Spleen (tissue), 7 donors: ENCODE results near the gene TK1.

ENCODE experiments used
- CTCF ChIP-seq, 11 experiments: fragments of 200-600 bp in 7 of 11; fragments of 450-650 bp in 4 of 11; sonication (generic) in 4 of 11; IDR thresholded peaks in 8 of 11; conservative IDR thresholded peaks in 3 of 11; 1 replicate in 7 of 11; 2 replicates in 4 of 11; pipeline versions ENCODE4 v1.4.0 to v1.8.0; 2016 to 2021; ENCODE audit warnings: antibody characterized with exemption in 11 of 11, inconsistent platforms in 4 of 11, mild to moderate bottlenecking in 1 of 11
- POLR2A ChIP-seq, 3 donors: fragments of 450-650 bp; IDR thresholded peaks; one replicate each; pipeline ENCODE4 v1.5.1; 2017; ENCODE audit warnings: antibody characterized with exemption in 3 of 3, mild to moderate bottlenecking in 1 of 3
- donor health status: DM: no; HTN: no; CAD: no; lungs with moderate emphysema.
- donor health status: DM: no; HTN: no; CAD: no.
- donor health status: DM: no; HTN: no; CAD: no.

GRCh38 chr17:78226055-78226758, 39.4 kb upstream of the TK1 start:
- no peak for TF ChIP-seq CTCF (IDR thresholded peaks at IDR 0.05 in 8 of 11, conservative IDR thresholded peaks at IDR 0.05 in 3 of 11)
- TF ChIP-seq POLR2A (IDR thresholded peaks at IDR 0.05) = no peak
